Mesangial cell (primary cell): Measurements from ENCODE around the gene FYB1. TPM values are rescaled to one million over a fixed set of nuclear protein-coding genes. Genes with fewer than 3 reads are reported as not detected.

ENCODE experiments used
- total RNA-seq: library from RNA; depleted of rRNA; stranded (reverse); fragments of >200 nt; gene quantifications from 2 replicates; pipeline ENCODE4 v1.2.3, GENCODE V29; 2015

Gene FYB1
- 0.13 TPM in 1 of 2 replicates, not detected in the other for total RNA-seq

GRCh38 chr5:39219437-39219836 lies at the start of gene FYB1:
Gene FYB1, minus strand, starts transcription at chr5:39219563. Its CDS starts 16,603 bp downstream, at chr5:39202960.

DNA sequence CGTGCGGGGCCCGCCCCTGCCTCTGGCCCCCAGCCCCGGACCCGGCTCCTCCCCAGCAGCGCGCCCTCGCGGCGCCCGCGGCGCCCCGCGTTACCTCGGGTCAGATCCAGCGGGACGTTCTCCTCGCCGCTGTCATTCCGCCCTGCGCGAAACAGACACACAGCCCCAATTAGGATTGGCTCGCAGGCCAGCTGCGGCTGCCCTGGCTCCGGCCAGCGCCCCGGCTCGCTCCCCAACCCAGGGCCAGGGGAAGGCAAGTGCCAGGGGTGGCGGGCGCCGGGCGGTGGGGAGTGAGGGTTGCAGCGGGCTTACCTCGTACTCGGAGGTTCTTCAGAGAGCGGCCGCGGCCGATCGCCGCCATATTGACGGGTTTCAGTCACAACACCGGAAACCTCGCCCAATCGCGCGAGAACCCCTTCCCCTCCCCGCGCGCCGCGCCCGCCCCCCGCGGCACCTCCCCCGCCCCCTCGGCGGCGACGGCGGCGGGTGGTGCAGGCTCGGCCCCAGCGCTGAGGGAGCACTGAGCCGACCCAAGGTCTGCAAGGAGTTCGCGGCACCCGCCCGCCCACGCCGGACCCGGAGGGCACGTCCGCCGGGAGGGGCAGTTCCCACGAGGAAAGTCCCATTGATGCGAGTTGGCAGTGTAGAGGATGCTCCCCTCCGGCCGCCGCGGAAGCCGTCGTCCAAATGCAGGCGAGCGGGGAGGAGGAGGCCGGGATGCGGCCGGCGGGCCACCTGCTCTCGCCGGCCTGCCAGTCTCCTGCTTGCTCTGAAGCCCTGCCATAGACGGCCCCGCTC lies 145.1 kb downstream of the FYB1 start, which contains the start of gene RICTOR:
TSS of gene RICTOR (minus strand) at position 383 of the 798 bp plus-strand sequence. CDS start at position 361, 22 bp downstream.

Other genes with a start within 250 kb of the FYB1 start
- gene RICTOR, start 145.2 kb downstream of the FYB1 start, total RNA-seq: 11.1 and 14.7 TPM in 2 replicates
- not detected in 2 replicates for gene C9, start 144.9 kb upstream of the FYB1 start, total RNA-seq
- 27.2 and 50.6 TPM in 2 replicates for gene DAB2, start 205.4 kb upstream of the FYB1 start, total RNA-seq